Mucosa of descending colon (tissue), 3 donors: ENCODE measurements around the gene KRTAP12-1. TPM values are rescaled to one million over a fixed set of nuclear protein-coding genes. Genes with fewer than 3 reads are reported as not detected.

Experiments used
- ATAC-seq: fragments of 200-7000 bp; cut with Tn5 transposase; one replicate; pipeline ENCODE4 v1.9.1; 2020; ENCODE audit warnings: mild to moderate bottlenecking, moderate library complexity
- DNase-seq, 3 donors: peaks; one replicate each; pipeline ENCODE4 v3.0.0-alpha.2; 2020
- H3K36me3 ChIP-seq: fragments of 200-600 bp; one replicate; pipeline ENCODE4 v1.8.0; 2021; ENCODE audit warnings: low read depth, mild to moderate bottlenecking
- H3K4me1 ChIP-seq: fragments of 200-600 bp; one replicate; pipeline ENCODE4 v1.8.0; 2021; ENCODE audit warnings: low read depth, mild to moderate bottlenecking
- H3K4me3 ChIP-seq: fragments of 200-600 bp; one replicate; pipeline ENCODE4 v1.8.0; 2021; ENCODE audit warnings: mild to moderate bottlenecking
- H3K9me3 ChIP-seq: fragments of 200-600 bp; one replicate; pipeline ENCODE4 v1.8.0; 2021; ENCODE audit warnings: mild to moderate bottlenecking
- CTCF ChIP-seq: fragments of 200-600 bp; IDR thresholded peaks from one replicate; pipeline ENCODE4 v1.8.0; 2022; ENCODE audit warnings: antibody characterized with exemption, mild to moderate bottlenecking
- intact Hi-C, 2 donors: fragments of 100-400 bp; cut with DNase I in 1 of 2; cut with micrococcal nuclease in 1 of 2; formaldehyde crosslinking; loops; one replicate each; pipeline versions ENCODE4 v1.11.0 to v1.11.1; 2022; cut with DNase I, micrococcal nuclease
- long read RNA-seq, 2 donors: library from polyadenylated mRNA; unstranded; transcript quantifications; one replicate each; pipeline ENCODE4 v2.0.0, GENCODE V29; 2019 to 2021
- total RNA-seq, 3 donors: library from RNA; stranded (reverse); fragmentation: NEBNext Ultra II Directional in 2 of 3; extraction: Animal tissue kit (Norgen Biotek cat#: 25700) in 2 of 3; gene quantifications; one replicate each; pipeline versions ENCODE4 v1.2.1 to v1.2.4, GENCODE V29; 2021 to 2023
- donor health status: DM: no; HTN: no; CAD: no; lungs with moderate emphysema.
- donor health status: DM: no; HTN: no; CAD: no.
- donor health status: DM: no; HTN: yes; CAD: no.

Gene KRTAP12-1, protein sequence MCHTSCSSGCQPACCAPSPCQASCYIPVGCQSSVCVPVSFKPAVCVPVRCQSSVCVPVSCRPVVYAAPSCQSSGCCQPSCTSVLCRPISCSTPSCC
- total RNA-seq: not detected
- long read RNA-seq, donor 1: 0 reads
- long read RNA-seq, donor 2: 0 reads

DNA sequence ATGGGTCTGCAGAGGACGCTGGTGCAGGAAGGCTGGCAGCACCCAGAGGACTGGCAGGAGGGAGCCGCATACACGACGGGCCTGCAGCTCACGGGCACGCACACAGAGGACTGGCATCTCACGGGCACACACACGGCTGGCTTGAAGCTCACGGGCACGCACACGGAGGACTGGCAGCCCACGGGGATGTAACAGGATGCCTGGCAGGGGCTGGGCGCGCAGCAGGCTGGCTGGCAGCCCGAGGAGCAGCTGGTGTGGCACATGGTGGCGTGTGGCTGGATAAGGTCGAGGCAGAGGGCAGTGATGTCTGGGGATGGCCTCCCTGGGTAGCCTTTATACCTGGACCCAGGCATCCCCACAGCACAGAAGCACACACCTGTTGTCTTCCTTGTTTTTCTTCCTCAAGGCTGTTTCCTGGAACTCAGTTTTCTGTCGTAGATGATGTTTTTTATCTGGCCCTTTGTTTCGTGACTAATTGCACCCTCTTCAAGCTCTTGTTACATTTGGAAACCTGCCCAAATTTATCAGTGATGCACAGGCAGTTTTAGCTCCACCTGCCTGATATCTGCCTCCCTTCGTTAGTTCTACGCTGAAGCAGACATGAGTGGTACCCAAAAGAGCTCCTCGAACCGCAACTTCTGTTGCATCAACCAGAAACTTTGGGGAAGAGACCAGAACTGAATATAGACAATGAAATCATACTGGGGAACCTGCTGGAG, at the start of gene KRTAP12-1:
TSS of gene KRTAP12-1 (minus strand) at position 303 of the 719 bp plus-strand sequence. CDS start at position 263, 40 bp downstream.
- DNase-seq: no peak
- intact Hi-C loops: no loop called here
- no peak for TF ChIP-seq CTCF
- Histone ChIP-seq H3K4me1 (no peaks in the 10 kb centered on the region), H3K36me3 (no peaks in the 10 kb centered on the region), H3K4me3 (no peak within 1 kb of the TSS), H3K9me3 (no peaks in the 10 kb centered on the region)
- no peak for ATAC-seq

GRCh38 chr21:44730951-44731579, 49.1 kb upstream of the KRTAP12-1 start:
- no peak overlapping the region for H3K4me3 ChIP-seq
- DNase-seq (no peak), ATAC-seq (no peak)
- no peaks in the 10 kb centered on the region for H3K9me3 ChIP-seq
- intact Hi-C loops: no loop called here
- TF ChIP-seq CTCF: no peak
- no peaks in the 10 kb centered on the region for H3K36me3 ChIP-seq
- H3K4me1 ChIP-seq: no peaks in the 10 kb centered on the region

DNA sequence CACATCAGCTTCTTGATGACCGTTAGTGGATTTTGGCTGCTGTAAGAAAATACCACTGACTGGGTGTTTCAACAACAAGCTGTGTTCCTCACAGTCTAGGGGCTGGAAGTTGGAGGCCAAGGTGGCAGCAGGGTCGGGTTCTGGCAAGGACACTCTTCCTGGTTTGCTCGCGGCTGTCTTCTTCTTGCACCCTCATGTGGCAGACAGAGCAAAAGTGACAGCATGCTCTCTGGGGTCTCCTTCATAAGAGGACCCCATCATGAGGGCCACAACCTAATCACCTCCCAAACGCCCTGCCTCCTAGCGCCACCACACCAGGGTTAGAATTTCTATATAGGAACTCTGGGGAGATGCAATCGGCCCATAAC, 48.0 kb upstream of the KRTAP12-1 start:
- intact Hi-C loops: no loop called here
- Histone ChIP-seq H3K9me3 (no peaks in the 10 kb centered on the region), H3K4me1 (no peaks in the 10 kb centered on the region), H3K4me3 (no peak overlapping the region), H3K36me3 (no peaks in the 10 kb centered on the region)
- TF ChIP-seq CTCF: no peak
- DNase-seq (no peak), ATAC-seq (no peak)

DNA sequence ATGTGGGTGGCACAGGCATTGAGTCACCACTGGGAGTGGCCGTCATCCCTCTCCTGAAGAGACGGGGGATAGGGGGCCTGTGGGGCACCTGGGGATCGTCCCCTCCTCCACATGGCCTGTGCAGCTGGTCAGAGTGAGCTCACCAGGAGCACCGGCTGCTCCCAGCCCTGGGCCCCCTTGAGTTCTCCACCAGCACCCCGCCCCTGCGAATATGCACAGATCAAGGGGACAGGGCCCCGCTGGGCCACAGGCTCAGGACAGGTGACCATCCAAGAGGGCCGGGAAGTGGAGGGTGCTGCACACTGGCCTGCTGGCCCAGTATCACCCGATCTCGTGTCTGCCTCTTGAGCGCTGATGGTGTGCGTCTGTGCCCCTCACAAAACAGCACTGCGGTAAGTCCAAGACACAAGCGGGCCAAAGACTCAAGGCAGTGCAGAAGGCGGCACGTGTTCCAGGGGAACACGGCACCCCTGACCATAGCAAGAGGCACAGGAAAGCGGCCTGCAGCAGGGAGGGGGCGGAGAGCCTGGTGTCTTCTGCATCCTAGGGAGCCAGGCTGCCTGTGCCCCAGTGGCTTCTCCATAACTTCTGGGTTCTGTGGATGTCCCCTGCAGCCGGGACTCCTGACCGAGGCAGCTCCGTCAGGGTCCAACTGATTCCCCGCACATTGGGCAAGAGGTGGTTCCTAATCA, 47.5 kb upstream of the KRTAP12-1 start:
- ATAC-seq: no peak
- DNase-seq: no peak
- intact Hi-C loops: no loop called here
- Histone ChIP-seq H3K4me1 (no peaks in the 10 kb centered on the region), H3K4me3 (no peak overlapping the region), H3K36me3 (no peaks in the 10 kb centered on the region), H3K9me3 (no peaks in the 10 kb centered on the region)
- TF ChIP-seq CTCF: no peak

GRCh38 chr21:44728716-44729115, 46.8 kb upstream of the KRTAP12-1 start:
- Histone ChIP-seq H3K9me3 (no peaks in the 10 kb centered on the region), H3K4me3 (no peak overlapping the region), H3K4me1 (no peaks in the 10 kb centered on the region), H3K36me3 (no peaks in the 10 kb centered on the region)
- no peak for TF ChIP-seq CTCF
- no peak for DNase-seq
- intact Hi-C loops: no loop called here
- no peak for ATAC-seq
